B cell (primary cell): Measurements from ENCODE around the gene DAZAP1. TPM values are rescaled to one million over a fixed set of nuclear protein-coding genes. Genes with fewer than 3 reads are reported as not detected.

ENCODE experiments used
- ATAC-seq: fragments of 200-7000 bp; cut with Tn5 transposase; one replicate; pipeline ENCODE4 v1.10.0; 2021; ENCODE audit warnings: low read depth, mild to moderate bottlenecking, moderate number of reproducible peaks, moderate library complexity
- CTCF ChIA-PET: fragments of 350-600 bp; sonication (Branson Sonifier 250); formaldehyde crosslinking; loops from one replicate; lab custom pipeline; 2021; ENCODE audit warnings: antibody characterized with exemption, inconsistent platforms; lab: Charles Lee
- POLR2A ChIA-PET: fragments of 350-600 bp; sonication (Branson Sonifier 250); formaldehyde crosslinking; loops from one replicate; lab custom pipeline; 2021; ENCODE audit warnings: antibody characterized with exemption; lab: Charles Lee
- DNase-seq: peaks from one replicate; pipeline ENCODE4 v3.0.0; 2013
- H2AFZ ChIP-seq: 2 replicates; pipeline ENCODE4 v1.6.1; 2012; ENCODE audit warnings: mild to moderate bottlenecking, low read depth, low read length; ENCODE audit not compliant: insufficient read depth, poor library complexity, severe bottlenecking
- H3K27ac ChIP-seq, 2 donors: 1 replicate in 1 of 2; 2 replicates in 1 of 2; pipeline ENCODE4 v1.5.1; 2012 to 2013; ENCODE audit warnings: low read length in 2 of 2, mild to moderate bottlenecking in 2 of 2, moderate library complexity in 1 of 2
- H3K27me3 ChIP-seq, 4 experiments: fragments of 200-600 bp in 1 of 4; sonication (generic) in 1 of 4; replicated peaks in 1 of 4; 1 replicate in 2 of 4; 2 replicates in 2 of 4; pipeline versions ENCODE4 v1.6.1 to v1.7.0; 2013 to 2016; ENCODE audit warnings: low read length in 3 of 4, mild to moderate bottlenecking in 2 of 4, mixed read lengths in 1 of 4, moderate library complexity in 1 of 4; ENCODE audit not compliant: insufficient read depth in 4 of 4, control insufficient read depth in 3 of 4; ENCODE audit errors: control extremely low read depth in 1 of 4
- H3K36me3 ChIP-seq, 2 experiments: replicated peaks in 1 of 2; 1 replicate in 1 of 2; 2 replicates in 1 of 2; pipeline versions ENCODE4 v1.6.1 to v1.7.1; 2013; ENCODE audit warnings: low read length in 1 of 2; ENCODE audit not compliant: insufficient read depth in 2 of 2, control insufficient read depth in 1 of 2; ENCODE audit errors: control extremely low read depth in 1 of 2, extremely low read depth in 1 of 2
- H3K4me1 ChIP-seq, 2 donors: fragments of 200-600 bp in 1 of 2; sonication (generic) in 1 of 2; 1 replicate in 1 of 2; 2 replicates in 1 of 2; pipeline versions ENCODE4 v1.5.1 to v1.6.1; 2013 to 2017; ENCODE audit warnings: low read length in 2 of 2; ENCODE audit not compliant: control insufficient read depth in 2 of 2, insufficient read depth in 2 of 2
- H3K4me2 ChIP-seq: replicated peaks from 2 replicates; pipeline ENCODE3; 2012; ENCODE audit warnings: mild to moderate bottlenecking, low read depth, low read length; ENCODE audit not compliant: poor library complexity, severe bottlenecking
- H3K4me3 ChIP-seq, 5 experiments: fragments of 200-600 bp in 1 of 5; sonication (generic) in 1 of 5; 1 replicate in 3 of 5; 2 replicates in 2 of 5; pipeline versions ENCODE4 v1.5.1 to v1.7.0; 2011 to 2016; ENCODE audit warnings: low read length in 4 of 5, mild to moderate bottlenecking in 4 of 5, low read depth in 2 of 5, control low read depth in 1 of 5, moderate library complexity in 1 of 5; ENCODE audit not compliant: insufficient read depth in 1 of 5; ENCODE audit errors: control extremely low read depth in 1 of 5, extremely low read depth in 1 of 5
- H3K79me2 ChIP-seq: fragments of 200-600 bp; sonication (generic); one replicate; pipeline ENCODE4 v1.6.0; 2016; ENCODE audit warnings: low read length; ENCODE audit not compliant: control insufficient read depth, insufficient read depth
- H3K9ac ChIP-seq: fragments of 200-600 bp; sonication (generic); 2 replicates; pipeline ENCODE4 v1.6.1; 2017; ENCODE audit warnings: mild to moderate bottlenecking, low read length, moderate library complexity
- H3K9me3 ChIP-seq, 3 donors: one replicate each; pipeline versions ENCODE4 v1.6.1 to v1.7.1; 2013; ENCODE audit warnings: low read length in 2 of 3; ENCODE audit not compliant: control insufficient read depth in 2 of 3, insufficient read depth in 1 of 3; ENCODE audit errors: control extremely low read depth in 1 of 3
- H4K20me1 ChIP-seq: 2 replicates; pipeline ENCODE4 v1.6.0; 2012; ENCODE audit warnings: mild to moderate bottlenecking, low read length; ENCODE audit not compliant: insufficient read depth, control insufficient read depth, poor library complexity, severe bottlenecking
- H3K27ac Mint-ChIP-seq: one replicate; pipeline ENCODE4 v1.8.0; 2021; ENCODE audit warnings: mixed read lengths
- H3K27me3 Mint-ChIP-seq: one replicate; pipeline ENCODE4 v1.8.0; 2021; ENCODE audit warnings: mixed read lengths
- H3K4me1 Mint-ChIP-seq: one replicate; pipeline ENCODE4 v1.8.0; 2021; ENCODE audit warnings: mixed read lengths
- H3K4me3 Mint-ChIP-seq: one replicate; pipeline ENCODE4 v1.8.0; 2021; ENCODE audit warnings: mixed read lengths
- H3K9me3 Mint-ChIP-seq: one replicate; pipeline ENCODE4 v1.8.0; 2022; ENCODE audit warnings: mixed read lengths; ENCODE audit not compliant: insufficient read depth
- EZH2 ChIP-seq: IDR thresholded peaks from 2 replicates; pipeline ENCODE4 v1.6.1; 2012; ENCODE audit warnings: borderline replicate concordance, low read depth, mild to moderate bottlenecking, moderate library complexity, low read length; ENCODE audit not compliant: insufficient read depth, poor library complexity, severe bottlenecking
- WGBS: methylation state at CpG from one replicate; pipeline ENCODE4 v1.1.5; 2013; ENCODE audit warnings: missing lambda C conversion rate; ENCODE audit not compliant: insufficient coverage; 5-methylcytosine and 5-hydroxymethylcytosine counted together
- intact Hi-C: fragments of 100-400 bp; cut with micrococcal nuclease; formaldehyde crosslinking; loops from one replicate; pipeline ENCODE4 v1.10.0; 2022
- polyA plus RNA-seq: library from polyadenylated mRNA; depleted of rRNA; stranded (reverse); fragments of >200 nt; gene quantifications from 2 replicates; pipeline ENCODE4 v1.2.3, GENCODE V29; 2012
- total RNA-seq, 2 donors: library from RNA; stranded (reverse); fragments of 120-200 nt in 1 of 2; gene quantifications; 1 replicate in 1 of 2; 2 replicates in 1 of 2; pipeline versions ENCODE4 v1.2.3 to v1.2.4, GENCODE V29; 2013 to 2022
- TF ChIP-seq, protein P1 (sequence below): fragments of 200-600 bp; IDR thresholded peaks from one replicate; pipeline ENCODE4 v1.8.0; 2022; ENCODE audit warnings: antibody characterized with exemption, mild to moderate bottlenecking

The DAZAP1 gene
- total and polyA plus RNA-seq, 2 donors (not counting 1 experiment from before 2014, with no cell fraction given), result 54.8 to 125 TPM

GRCh38 chr19:1411255-1412191 lies 4.1 kb downstream of the DAZAP1 start:
- Histone ChIP-seq H3K4me3 (no peak overlapping the region), H2AFZ (no peak overlapping the region), H3K9me3 (no peaks in the 10 kb centered on the region), H4K20me1 (peaks cover 86% of the 10 kb centered on the region), H3K79me2 (peaks cover 88% of the 10 kb centered on the region), H3K27ac (no peak overlapping the region), H3K4me1 (peaks cover 22 to 59% of the 10 kb centered on the region in 2 donors), H3K36me3 (peaks cover 0 to 12% of the 10 kb centered on the region in 2 experiments), H3K9ac (no peak overlapping the region), H3K4me2 (peak overlapping the region; percentile 92), H3K27me3 (no peaks in the 10 kb centered on the region)
- intact Hi-C loops, result no loop called here
- CTCF ChIA-PET, result interaction anchor here (0.7 kb wide), 1 partner anchor 26 kb away, joined by 3 read pairs; no protein-coding TSS in a partner anchor
- Mint-ChIP-seq H3K27ac (no peak overlapping the region), H3K9me3 (no peaks in the 10 kb centered on the region), H3K27me3 (no peaks in the 10 kb centered on the region), H3K4me1 (peaks cover 54% of the 10 kb centered on the region), H3K4me3 (no peak overlapping the region)
- 94% methylated on average over 27 of the region's 29 CpGs for WGBS
- TF ChIP-seq, protein P1, sequence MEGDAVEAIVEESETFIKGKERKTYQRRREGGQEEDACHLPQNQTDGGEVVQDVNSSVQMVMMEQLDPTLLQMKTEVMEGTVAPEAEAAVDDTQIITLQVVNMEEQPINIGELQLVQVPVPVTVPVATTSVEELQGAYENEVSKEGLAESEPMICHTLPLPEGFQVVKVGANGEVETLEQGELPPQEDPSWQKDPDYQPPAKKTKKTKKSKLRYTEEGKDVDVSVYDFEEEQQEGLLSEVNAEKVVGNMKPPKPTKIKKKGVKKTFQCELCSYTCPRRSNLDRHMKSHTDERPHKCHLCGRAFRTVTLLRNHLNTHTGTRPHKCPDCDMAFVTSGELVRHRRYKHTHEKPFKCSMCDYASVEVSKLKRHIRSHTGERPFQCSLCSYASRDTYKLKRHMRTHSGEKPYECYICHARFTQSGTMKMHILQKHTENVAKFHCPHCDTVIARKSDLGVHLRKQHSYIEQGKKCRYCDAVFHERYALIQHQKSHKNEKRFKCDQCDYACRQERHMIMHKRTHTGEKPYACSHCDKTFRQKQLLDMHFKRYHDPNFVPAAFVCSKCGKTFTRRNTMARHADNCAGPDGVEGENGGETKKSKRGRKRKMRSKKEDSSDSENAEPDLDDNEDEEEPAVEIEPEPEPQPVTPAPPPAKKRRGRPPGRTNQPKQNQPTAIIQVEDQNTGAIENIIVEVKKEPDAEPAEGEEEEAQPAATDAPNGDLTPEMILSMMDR, result no peak
- no peak for TF ChIP-seq EZH2
- no peak for ATAC-seq
- DNase-seq, result no peak
- POLR2A ChIA-PET, result no interaction called here
